GM19240 (cell line): ENCODE results near the gene GRPEL1.
"Not testable (repeated sequence)": the region's sequence is repeated elsewhere in the genome, so short reads cannot be mapped to it uniquely, and the experiment has no call there.

Source experiments
- DNase-seq: peaks from one replicate; pipeline ENCODE4 v3.0.0; 2011; ENCODE audit warnings: low spot score; ENCODE audit not compliant: insufficient read length

The GRPEL1 gene

GRCh38 chr4:7092026-7092425, 24.2 kb upstream of the GRPEL1 start:
- no peak for DNase-seq

- no peak for DNase-seq
These were observed 21.5 kb upstream of the GRPEL1 start for GRCh38 chr4:7089213-7089986.

- no peak for DNase-seq
These were observed 19.2 kb upstream of the GRPEL1 start for GRCh38 chr4:7087036-7087435.

- DNase-seq: no peak
These were observed 18.5 kb upstream of the GRPEL1 start for GRCh38 chr4:7086384-7086783.

GRCh38 chr4:7084564-7084961, 16.7 kb upstream of the GRPEL1 start:
- DNase-seq: not testable (repeated sequence)

- no peak for DNase-seq
These were observed 16.0 kb upstream of the GRPEL1 start for GRCh38 chr4:7083597-7084563.

- not testable (repeated sequence) for DNase-seq
These were observed 12.0 kb upstream of the GRPEL1 start for GRCh38 chr4:7079909-7080308.

- DNase-seq: not testable (repeated sequence)
These were observed 11.6 kb upstream of the GRPEL1 start for GRCh38 chr4:7079483-7079882.

- no peak for DNase-seq
These were observed 10.2 kb upstream of the GRPEL1 start for GRCh38 chr4:7078025-7078424.

- no peak for DNase-seq
These were observed 9.5 kb upstream of the GRPEL1 start for GRCh38 chr4:7077371-7077770.

- DNase-seq: no peak
These were observed 8.8 kb upstream of the GRPEL1 start for GRCh38 chr4:7076696-7077082.

GRCh38 chr4:7075962-7076695, 8.3 kb upstream of the GRPEL1 start:
- no peak for DNase-seq

GRCh38 chr4:7074426-7074825, 6.6 kb upstream of the GRPEL1 start:
- no peak for DNase-seq

- peak; percentile 16 for DNase-seq
These were observed 5.9 kb upstream of the GRPEL1 start for GRCh38 chr4:7073526-7074390.

- DNase-seq: no peak
These were observed 5.2 kb upstream of the GRPEL1 start for GRCh38 chr4:7073059-7073458.

GRCh38 chr4:7070729-7071511, 3.1 kb upstream of the GRPEL1 start:
- DNase-seq: peak; percentile 64

- no peak for DNase-seq
These were observed 1.0 kb upstream of the GRPEL1 start for GRCh38 chr4:7068883-7069282.

- DNase-seq: no peak
These were observed 497 bp upstream of the GRPEL1 start for GRCh38 chr4:7068279-7068842.

- DNase-seq: no peak
These were observed 775 bp downstream of the GRPEL1 start for GRCh38 chr4:7067126-7067451.

- no peak for DNase-seq
These were observed 1.4 kb downstream of the GRPEL1 start for GRCh38 chr4:7066493-7066892.
